Measurements from ENCODE around the gene HNRNPD.
"Not testable (repeated sequence)": the region's sequence is repeated elsewhere in the genome, so short reads cannot be mapped to it uniquely, and the experiment has no call there.

Gene HNRNPD

GRCh38 chr4:82382751-82383150, 9.0 kb upstream of the HNRNPD start:
- ATAC-seq, result no peak
- no peaks in the 10 kb centered on the region for H3K9me3 Mint-ChIP-seq
- H3K36me3 Mint-ChIP-seq (ENCODE audit: low read depth), result peaks cover 1% of the 10 kb centered on the region
- H3K4me3 Mint-ChIP-seq, result no peak overlapping the region
- DNase-seq, result no peak
- no peaks in the 10 kb centered on the region for H3K27me3 Mint-ChIP-seq
- H3K27ac Mint-ChIP-seq, result no peak overlapping the region
- peaks cover 9% of the 10 kb centered on the region for H3K4me1 Mint-ChIP-seq

- Mint-ChIP-seq H3K27me3 (no peaks in the 10 kb centered on the region), H3K36me3 (ENCODE audit: low read depth) (peaks cover 4% of the 10 kb centered on the region), H3K9me3 (no peaks in the 10 kb centered on the region), H3K4me3 (no peak overlapping the region), H3K4me1 (peaks cover 13% of the 10 kb centered on the region), H3K27ac (no peak overlapping the region)
- no peak for DNase-seq
- peak; percentile 85 for ATAC-seq
Measured at GRCh38 chr4:82381661-82382296, 8.0 kb upstream of the HNRNPD start.

- DNase-seq (no peak), ATAC-seq (no peak)
Measured at GRCh38 chr4:82381235-82381634, 7.4 kb upstream of the HNRNPD start.

GRCh38 chr4:82380831-82381230, 7.0 kb upstream of the HNRNPD start:
- H3K4me1 Mint-ChIP-seq, result peaks cover 21% of the 10 kb centered on the region
- H3K4me3 Mint-ChIP-seq, result no peak overlapping the region
- no peak overlapping the region for H3K27ac Mint-ChIP-seq
- H3K27me3 Mint-ChIP-seq, result no peaks in the 10 kb centered on the region
- no peak for DNase-seq
- peaks cover 9% of the 10 kb centered on the region for H3K36me3 Mint-ChIP-seq (ENCODE audit: low read depth)
- ATAC-seq, result no peak
- H3K9me3 Mint-ChIP-seq, result no peaks in the 10 kb centered on the region

More at GRCh38 chr4:82381235-82381634, 7.4 kb upstream of the HNRNPD start:
- Mint-ChIP-seq H3K4me3 (no peak overlapping the region), H3K27ac (no peak overlapping the region), H3K36me3 (ENCODE audit: low read depth) (peaks cover 8% of the 10 kb centered on the region), H3K27me3 (no peaks in the 10 kb centered on the region), H3K4me1 (peaks cover 17% of the 10 kb centered on the region), H3K9me3 (no peaks in the 10 kb centered on the region)

- H3K36me3 Mint-ChIP-seq (ENCODE audit: low read depth), result peaks cover 13% of the 10 kb centered on the region
- ATAC-seq (no peak), DNase-seq (no peak)
- H3K4me1 Mint-ChIP-seq, result peaks cover 26% of the 10 kb centered on the region
- no peak overlapping the region for H3K4me3 Mint-ChIP-seq
- no peaks in the 10 kb centered on the region for H3K27me3 Mint-ChIP-seq
- H3K27ac Mint-ChIP-seq, result no peak overlapping the region
- no peaks in the 10 kb centered on the region for H3K9me3 Mint-ChIP-seq
Measured at GRCh38 chr4:82380344-82380743, 6.6 kb upstream of the HNRNPD start.

- H3K9me3 Mint-ChIP-seq, result no peaks in the 10 kb centered on the region
- ATAC-seq, result no peak
- peaks cover 24% of the 10 kb centered on the region for H3K4me1 Mint-ChIP-seq
- DNase-seq, result no peak
- peaks cover 5% of the 10 kb centered on the region for H3K27me3 Mint-ChIP-seq
- H3K27ac Mint-ChIP-seq, result no peak overlapping the region
- peaks cover 39% of the 10 kb centered on the region for H3K36me3 Mint-ChIP-seq (ENCODE audit: low read depth)
- peak overlapping the region; percentile 99 for H3K4me3 Mint-ChIP-seq
Measured at GRCh38 chr4:82376109-82376508, 2.3 kb upstream of the HNRNPD start.

- DNase-seq (peak; percentile 59), ATAC-seq (peak; percentile 6)
- H3K9me3 Mint-ChIP-seq, result no peaks in the 10 kb centered on the region
- H3K4me3 Mint-ChIP-seq, result peak overlapping the region; percentile 99
- peaks cover 51% of the 10 kb centered on the region for H3K4me1 Mint-ChIP-seq
- H3K36me3 Mint-ChIP-seq (ENCODE audit: low read depth), result peaks cover 66% of the 10 kb centered on the region
- H3K27me3 Mint-ChIP-seq, result peaks cover 5% of the 10 kb centered on the region
- H3K27ac Mint-ChIP-seq, result peak overlapping the region; percentile 100
Measured at GRCh38 chr4:82373486-82373815, 340 bp downstream of the HNRNPD start.

GRCh38 chr4:82372517-82373485, 990 bp downstream of the HNRNPD start:
- peaks cover 5% of the 10 kb centered on the region for H3K27me3 Mint-ChIP-seq
- ATAC-seq (peak; percentile 35), DNase-seq (peak; percentile 83)
- H3K27ac Mint-ChIP-seq, result peak overlapping the region; percentile 100
- H3K9me3 Mint-ChIP-seq, result no peaks in the 10 kb centered on the region
- H3K4me3 Mint-ChIP-seq, result peak overlapping the region; percentile 99
- H3K36me3 Mint-ChIP-seq (ENCODE audit: low read depth), result peaks cover 72% of the 10 kb centered on the region
- H3K4me1 Mint-ChIP-seq, result peaks cover 57% of the 10 kb centered on the region

GRCh38 chr4:82371497-82371896, 2.3 kb downstream of the HNRNPD start:
- peak overlapping the region; percentile 99 for H3K4me3 Mint-ChIP-seq
- H3K27me3 Mint-ChIP-seq, result peaks cover 5% of the 10 kb centered on the region
- no peaks in the 10 kb centered on the region for H3K9me3 Mint-ChIP-seq
- peaks cover 80% of the 10 kb centered on the region for H3K36me3 Mint-ChIP-seq (ENCODE audit: low read depth)
- H3K4me1 Mint-ChIP-seq, result peaks cover 65% of the 10 kb centered on the region
- peak overlapping the region; percentile 100 for H3K27ac Mint-ChIP-seq
- DNase-seq (no peak), ATAC-seq (no peak)

GRCh38 chr4:82367438-82368097, 6.2 kb downstream of the HNRNPD start:
- Mint-ChIP-seq H3K27me3 (no peaks in the 10 kb centered on the region), H3K4me3 (peak overlapping the region; percentile 69), H3K9me3 (no peaks in the 10 kb centered on the region), H3K4me1 (peaks cover 83% of the 10 kb centered on the region), H3K36me3 (ENCODE audit: low read depth) (peaks cover 83% of the 10 kb centered on the region), H3K27ac (peak overlapping the region; percentile 59)
- DNase-seq (no peak), ATAC-seq (no peak)

- not testable (repeated sequence) for H3K9me3 Mint-ChIP-seq, ATAC-seq, H3K27me3 Mint-ChIP-seq, DNase-seq
- H3K27ac Mint-ChIP-seq, result peak overlapping the region; percentile 31
- peaks cover 79% of the 10 kb centered on the region for H3K36me3 Mint-ChIP-seq (ENCODE audit: low read depth)
- peak overlapping the region; percentile 69 for H3K4me3 Mint-ChIP-seq
- peaks cover 92% of the 10 kb centered on the region for H3K4me1 Mint-ChIP-seq
Measured at GRCh38 chr4:82366431-82366830, 7.4 kb downstream of the HNRNPD start.

- Mint-ChIP-seq H3K4me3 (peak overlapping the region; percentile 21), H3K9me3 (no peaks in the 10 kb centered on the region), H3K27ac (no peak overlapping the region), H3K36me3 (ENCODE audit: low read depth) (peaks cover 70% of the 10 kb centered on the region), H3K27me3 (no peaks in the 10 kb centered on the region), H3K4me1 (peaks cover 93% of the 10 kb centered on the region)
- no peak for ATAC-seq
- DNase-seq, result no peak
Measured at GRCh38 chr4:82363896-82364487, 9.8 kb downstream of the HNRNPD start.

- H3K27ac Mint-ChIP-seq, result peak overlapping the region; percentile 67
Measured at GRCh38 chr4:82362565-82362964, 11.2 kb downstream of the HNRNPD start.

More at GRCh38 chr4:82362565-82362964, 11.2 kb downstream of the HNRNPD start:
- Mint-ChIP-seq H3K4me1 (peaks cover 93% of the 10 kb centered on the region), H3K9me3 (no peaks in the 10 kb centered on the region), H3K27me3 (no peaks in the 10 kb centered on the region), H3K4me3 (peak overlapping the region; percentile 35), H3K36me3 (ENCODE audit: low read depth) (peaks cover 69% of the 10 kb centered on the region)
- peak; percentile 23 for DNase-seq
- ATAC-seq, result peak; percentile 48

Data from activated naive CD8-positive, alpha-beta T cell treated with anti-CD3 and anti-CD28 coated beads, Interleukin-2, amount 50 U/mL, for 24 hours (primary cell).